ENCODE measurements around the gene DYNC2H1.
A peak's percentile ranks its signal among the peaks of the same experiment; 100 is the strongest.

Gene DYNC2H1

GRCh38 chr11:103274025-103274424 lies 164.8 kb downstream of the DYNC2H1 start:
- no peak for DNase-seq (ENCODE audit: low read depth in 3 of 3)

- DNase-seq (ENCODE audit: low read depth in 3 of 3) = no peak
These were observed 170.6 kb downstream of the DYNC2H1 start for GRCh38 chr11:103279821-103280220.

GRCh38 chr11:103281301-103281700 lies 172.1 kb downstream of the DYNC2H1 start:
- DNase-seq (ENCODE audit: low read depth in 3 of 3) = no peak

- no peak for DNase-seq (ENCODE audit: low read depth in 3 of 3)
These were observed 175.0 kb downstream of the DYNC2H1 start for GRCh38 chr11:103284260-103284659.

- DNase-seq (ENCODE audit: low read depth in 3 of 3) = no peak
These were observed 185.3 kb downstream of the DYNC2H1 start for GRCh38 chr11:103294516-103294915.

- DNase-seq (ENCODE audit: low read depth in 3 of 3) = no peak
These were observed 186.5 kb downstream of the DYNC2H1 start for GRCh38 chr11:103295704-103296103.

- no peak for DNase-seq (ENCODE audit: low read depth in 3 of 3)
These were observed 188.7 kb downstream of the DYNC2H1 start for GRCh38 chr11:103297900-103298299.

- DNase-seq (ENCODE audit: low read depth in 3 of 3) = no peak
These were observed 206.0 kb downstream of the DYNC2H1 start for GRCh38 chr11:103315248-103315647.

GRCh38 chr11:103317118-103317517 lies 207.9 kb downstream of the DYNC2H1 start:
- no peak for DNase-seq (ENCODE audit: low read depth in 3 of 3)

- DNase-seq (ENCODE audit: low read depth in 3 of 3) = no peak
These were observed 213.6 kb downstream of the DYNC2H1 start for GRCh38 chr11:103322821-103323220.

- no peak for DNase-seq (ENCODE audit: low read depth in 3 of 3)
These were observed 216.5 kb downstream of the DYNC2H1 start for GRCh38 chr11:103325686-103326069.

- DNase-seq (ENCODE audit: low read depth in 3 of 3) = peak in 1 of 3 experiments; percentile 5
These were observed 217.0 kb downstream of the DYNC2H1 start for GRCh38 chr11:103326070-103326794.

- no peak for DNase-seq (ENCODE audit: low read depth in 3 of 3)
These were observed 218.5 kb downstream of the DYNC2H1 start for GRCh38 chr11:103327721-103328120.

GRCh38 chr11:103332409-103332808 lies 223.2 kb downstream of the DYNC2H1 start:
- no peak for DNase-seq (ENCODE audit: low read depth in 3 of 3)

GRCh38 chr11:103338621-103339484 lies 229.6 kb downstream of the DYNC2H1 start:
- no peak for DNase-seq (ENCODE audit: low read depth in 3 of 3)

- no peak for DNase-seq (ENCODE audit: low read depth in 3 of 3)
These were observed 230.2 kb downstream of the DYNC2H1 start for GRCh38 chr11:103339485-103339857.

GRCh38 chr11:103340956-103341355 lies 231.7 kb downstream of the DYNC2H1 start:
- no peak for DNase-seq (ENCODE audit: low read depth in 3 of 3)

GRCh38 chr11:103344886-103345285 lies 235.7 kb downstream of the DYNC2H1 start:
- DNase-seq (ENCODE audit: low read depth in 3 of 3) = no peak

GRCh38 chr11:103349595-103349994 lies 240.4 kb downstream of the DYNC2H1 start:
- no peak for DNase-seq (ENCODE audit: low read depth in 3 of 3)

- no peak for DNase-seq (ENCODE audit: low read depth in 3 of 3)
These were observed 245.4 kb downstream of the DYNC2H1 start for GRCh38 chr11:103354656-103355055.

GRCh38 chr11:103358251-103358650 lies 249.0 kb downstream of the DYNC2H1 start:
- DNase-seq (ENCODE audit: low read depth in 3 of 3) = no peak

GRCh38 chr11:103359216-103359615 lies 250.0 kb downstream of the DYNC2H1 start:
- no peak for DNase-seq (ENCODE audit: low read depth in 3 of 3)

- DNase-seq (ENCODE audit: low read depth in 3 of 3) = no peak
These were observed 255.5 kb downstream of the DYNC2H1 start for GRCh38 chr11:103364687-103365086.

All from stimulated activated CD4-positive, alpha-beta T cell treated with anti-CD3 and anti-CD28 coated beads, TNF-alpha, amount 100 ng/mL, for 24 hours (primary cell).